NOMO-1 treated with dmso at 0.1 percent for 144 hours (cell line): ENCODE data around the gene KRT17.
"Not testable (repeated sequence)": the region's sequence is repeated elsewhere in the genome, so short reads cannot be mapped to it uniquely, and the experiment has no call there.

Experiments
- DNase-seq: peaks from one replicate; lab custom pipeline; 2025; ENCODE audit not compliant: unreplicated experiment; lab: John Stamatoyannopoulos, UW

Gene KRT17

GRCh38 chr17:41654678-41655607 is 30.6 kb upstream of the KRT17 start:
- DNase-seq, result no peak

DNA sequence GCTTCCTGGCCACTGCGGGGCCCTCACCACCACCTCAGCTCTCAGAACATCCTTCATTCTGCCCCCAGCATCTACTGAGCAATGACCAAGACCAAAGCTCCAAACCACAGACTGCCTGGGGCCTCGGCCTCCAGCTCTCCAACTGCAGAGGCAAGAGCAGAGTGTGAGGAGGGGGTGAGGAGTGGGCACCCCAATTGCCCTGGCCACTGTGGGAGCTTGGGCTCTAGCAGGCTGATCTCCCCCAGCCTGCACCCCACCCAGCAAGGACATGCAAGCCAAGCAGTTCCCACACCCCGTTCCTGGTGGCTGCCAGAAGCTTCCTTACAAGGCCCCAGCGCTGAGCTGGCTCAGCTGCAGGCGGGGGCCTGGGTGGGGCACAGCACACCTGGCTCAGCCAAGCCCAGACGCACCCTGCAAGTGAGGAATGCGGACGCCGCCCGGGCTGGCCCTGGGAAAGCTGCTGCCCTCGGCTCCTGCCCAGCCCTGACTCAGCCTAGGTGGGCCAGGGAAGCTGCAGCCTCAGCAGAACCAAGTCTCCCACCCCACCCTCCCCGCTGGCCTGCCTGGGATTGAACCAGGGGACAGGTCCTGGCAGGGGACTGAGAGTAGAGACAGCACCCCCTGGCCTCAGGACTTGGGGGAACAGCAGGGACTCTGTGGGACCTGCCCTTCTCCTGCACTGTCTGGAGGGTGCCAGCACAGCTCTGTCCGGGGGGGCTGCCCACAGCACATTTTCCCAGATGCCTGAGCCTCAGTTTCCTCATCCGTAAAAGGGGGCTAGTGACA is 29.7 kb upstream of the KRT17 start:
- DNase-seq, result no peak

GRCh38 chr17:41653421-41653820 is 29.0 kb upstream of the KRT17 start:
- no peak for DNase-seq

DNA sequence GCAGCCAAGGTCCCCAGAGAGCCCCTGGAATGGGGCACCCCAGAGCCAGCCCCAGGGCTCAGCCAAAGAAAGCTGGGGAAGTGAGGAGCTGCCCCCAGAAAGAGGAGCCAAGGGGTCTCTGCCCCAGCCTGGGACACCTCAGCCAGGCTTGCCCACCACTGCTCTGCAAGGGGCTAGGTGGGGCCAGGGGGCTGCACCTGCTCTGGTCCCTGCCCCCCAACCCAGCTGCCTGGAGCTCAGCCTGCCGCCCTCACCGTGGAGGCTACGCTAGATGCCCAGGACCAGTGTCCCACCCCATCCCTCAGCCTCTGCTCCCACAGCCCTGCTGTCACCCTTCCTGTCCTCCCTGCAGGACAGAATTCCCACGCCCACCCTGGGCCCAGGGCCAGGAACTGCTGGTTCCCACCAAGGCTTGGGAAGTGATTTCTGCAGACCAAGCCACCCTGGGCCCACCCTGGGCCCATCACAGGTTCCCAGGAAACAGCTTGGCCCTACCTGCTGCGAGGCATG is 28.1 kb upstream of the KRT17 start:
- DNase-seq, result no peak

DNA sequence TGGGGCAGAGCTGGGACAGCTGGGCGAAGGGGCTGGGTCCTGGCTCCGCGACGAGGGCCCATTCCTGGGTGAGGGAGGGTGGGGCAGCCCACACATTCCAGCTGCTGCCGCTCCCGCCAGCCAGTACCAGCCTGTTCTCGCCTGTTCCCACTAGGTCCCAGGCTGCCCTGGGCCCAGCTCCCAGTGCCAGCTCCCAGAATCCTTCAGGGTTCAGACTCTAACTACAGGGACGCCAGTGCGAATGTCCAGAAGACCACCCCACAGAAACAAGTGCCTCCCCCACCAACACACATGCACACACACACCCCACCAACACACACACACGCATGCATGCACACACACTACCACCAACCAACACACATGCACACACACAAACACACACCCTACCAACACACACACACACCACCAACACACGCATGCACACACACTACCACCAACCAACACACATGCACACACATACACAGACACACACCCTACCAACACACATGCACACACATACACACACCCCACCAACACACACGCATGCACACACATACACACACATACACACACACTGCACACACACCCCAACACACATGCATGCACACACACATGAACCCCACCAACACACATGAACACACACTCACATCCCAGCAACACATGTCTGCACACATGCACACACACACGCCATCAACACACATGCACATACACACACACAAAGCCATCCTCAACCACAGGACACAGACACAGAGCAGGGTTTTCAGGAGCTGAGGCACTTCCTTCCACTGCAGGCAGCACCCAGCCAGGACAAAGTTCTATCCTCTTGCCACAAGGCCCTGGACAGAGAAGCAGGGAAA is 27.5 kb upstream of the KRT17 start:
- no peak for DNase-seq

GRCh38 chr17:41650794-41651624 is 26.6 kb upstream of the KRT17 start:
- DNase-seq, result no peak

DNA sequence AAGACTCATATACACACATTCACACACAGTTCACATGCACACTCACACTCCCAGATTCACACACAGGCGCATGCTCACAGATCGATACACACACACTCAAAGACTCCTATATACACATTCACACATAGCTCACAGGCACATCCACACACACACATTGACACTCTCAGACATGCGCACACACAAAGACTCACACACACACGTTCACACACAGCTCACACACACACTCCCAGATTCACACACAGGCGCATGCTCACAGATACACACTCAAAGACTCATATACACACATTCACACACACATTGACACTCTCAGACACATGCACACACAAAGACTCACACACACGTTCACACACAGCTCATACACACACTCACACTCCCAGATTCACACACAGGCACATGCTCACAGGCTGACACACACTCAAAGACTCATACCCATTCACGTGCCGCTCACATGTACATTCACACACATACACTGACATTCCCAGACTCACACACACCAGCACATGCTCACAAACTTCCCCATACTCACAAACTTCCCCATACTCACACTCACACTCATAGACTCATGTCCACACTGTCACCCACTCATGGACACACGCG is 25.6 kb upstream of the KRT17 start:
- DNase-seq, result no peak

DNA sequence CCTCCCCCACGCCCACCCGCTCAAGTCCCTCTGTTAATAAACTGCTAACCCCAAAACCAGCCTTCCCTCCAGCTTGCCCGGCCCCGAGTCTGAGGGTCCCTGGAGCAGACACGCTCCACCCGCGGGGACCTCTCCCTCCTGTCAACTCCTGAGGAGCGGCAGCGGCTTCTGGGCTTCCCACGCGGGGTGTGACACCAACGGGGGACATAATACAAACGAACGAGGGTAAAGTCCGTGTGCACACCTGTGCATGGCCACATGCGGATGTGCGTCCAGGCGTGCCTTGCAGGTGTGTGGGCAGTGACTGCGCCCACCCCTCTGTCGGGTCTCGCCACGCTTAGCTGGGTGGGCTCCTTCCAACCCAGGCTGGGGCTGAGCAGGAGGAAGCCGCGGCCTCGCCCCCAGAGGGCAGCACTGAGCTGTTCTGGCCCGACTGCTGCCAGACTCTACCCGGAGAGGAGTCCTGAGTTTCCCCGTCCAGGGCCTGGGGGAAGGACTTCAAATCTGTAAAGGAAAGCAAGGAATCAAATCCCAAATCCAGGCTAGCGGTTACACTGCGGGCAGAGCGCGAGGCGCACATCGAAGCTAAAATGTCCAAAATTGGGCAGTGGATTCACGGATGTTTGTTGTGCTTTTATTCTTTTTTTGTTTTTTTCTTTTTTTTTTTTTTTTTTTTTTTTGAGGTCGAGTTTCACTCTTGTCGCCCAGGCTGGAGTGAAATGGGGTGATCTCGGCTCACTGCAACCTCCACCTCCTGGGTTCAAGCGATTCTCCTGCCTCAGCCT is 24.2 kb upstream of the KRT17 start:
- DNase-seq, result peak; percentile 19

GRCh38 chr17:41647940-41648410 is 23.6 kb upstream of the KRT17 start:
- peak; percentile 54 for DNase-seq

- no peak for DNase-seq
These were observed 22.9 kb upstream of the KRT17 start for GRCh38 chr17:41647038-41647813.

DNA sequence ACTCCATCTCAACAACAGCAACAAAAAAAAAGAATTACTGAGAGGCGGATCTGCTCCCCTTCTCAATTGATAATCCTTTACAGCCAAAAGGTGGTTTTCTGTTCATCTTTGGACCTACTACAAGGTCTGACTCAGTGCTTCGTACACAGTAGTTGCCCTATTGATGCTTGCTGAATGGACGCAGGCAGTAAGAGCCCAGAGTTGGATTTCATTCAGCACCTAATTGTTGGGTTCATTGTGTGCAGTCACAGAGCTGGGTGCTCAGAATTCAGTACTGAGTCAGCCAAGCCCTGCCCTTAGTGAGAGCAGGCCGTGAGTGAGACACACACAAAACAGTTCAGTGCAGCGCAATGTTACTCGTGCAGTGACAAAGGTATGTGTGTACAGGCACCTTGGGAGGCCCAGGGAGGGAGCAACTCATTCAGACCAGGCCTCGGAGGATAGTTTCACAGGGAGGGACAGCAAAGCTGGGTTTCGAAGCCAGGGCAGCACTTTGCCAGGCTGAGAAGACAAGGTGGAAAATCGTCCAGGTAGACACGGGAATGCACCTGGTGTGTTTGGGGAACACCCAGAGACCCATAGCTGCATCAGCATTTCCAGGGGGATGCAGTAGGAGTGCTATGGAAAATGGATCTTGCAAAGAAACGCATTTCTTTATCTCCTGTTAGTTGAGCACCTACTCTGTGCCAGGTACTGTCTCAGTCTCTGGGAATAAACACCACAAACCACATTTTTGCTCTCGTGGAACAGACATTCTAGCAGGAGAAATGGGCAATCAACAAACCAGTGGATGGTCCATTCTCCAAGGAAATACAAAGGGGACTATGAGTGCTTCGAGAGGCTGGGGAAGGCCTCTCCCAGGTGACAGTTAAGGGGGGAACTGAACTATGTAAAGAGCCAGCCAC is 18.1 kb upstream of the KRT17 start:
- no peak for DNase-seq

DNA sequence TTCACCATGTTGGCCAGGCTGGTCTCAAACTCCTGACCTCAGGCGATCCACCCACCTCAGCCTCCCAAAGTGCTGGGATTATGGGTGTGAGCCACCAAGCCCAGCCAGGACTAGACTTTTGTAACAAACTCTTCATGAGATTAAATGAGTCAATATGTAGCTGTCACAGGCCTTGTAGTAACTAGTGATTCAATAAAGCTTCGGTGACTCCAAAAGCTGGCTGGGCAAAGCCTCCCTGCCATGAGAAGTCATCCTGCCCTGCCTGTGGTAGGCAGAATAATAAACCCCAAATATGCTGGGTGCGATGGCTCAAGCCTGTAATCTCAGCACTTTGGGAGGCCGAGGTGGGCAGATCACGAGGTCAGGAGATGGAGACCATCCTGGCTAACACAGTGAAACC is 16.2 kb upstream of the KRT17 start:
- not testable (repeated sequence) for DNase-seq

DNA sequence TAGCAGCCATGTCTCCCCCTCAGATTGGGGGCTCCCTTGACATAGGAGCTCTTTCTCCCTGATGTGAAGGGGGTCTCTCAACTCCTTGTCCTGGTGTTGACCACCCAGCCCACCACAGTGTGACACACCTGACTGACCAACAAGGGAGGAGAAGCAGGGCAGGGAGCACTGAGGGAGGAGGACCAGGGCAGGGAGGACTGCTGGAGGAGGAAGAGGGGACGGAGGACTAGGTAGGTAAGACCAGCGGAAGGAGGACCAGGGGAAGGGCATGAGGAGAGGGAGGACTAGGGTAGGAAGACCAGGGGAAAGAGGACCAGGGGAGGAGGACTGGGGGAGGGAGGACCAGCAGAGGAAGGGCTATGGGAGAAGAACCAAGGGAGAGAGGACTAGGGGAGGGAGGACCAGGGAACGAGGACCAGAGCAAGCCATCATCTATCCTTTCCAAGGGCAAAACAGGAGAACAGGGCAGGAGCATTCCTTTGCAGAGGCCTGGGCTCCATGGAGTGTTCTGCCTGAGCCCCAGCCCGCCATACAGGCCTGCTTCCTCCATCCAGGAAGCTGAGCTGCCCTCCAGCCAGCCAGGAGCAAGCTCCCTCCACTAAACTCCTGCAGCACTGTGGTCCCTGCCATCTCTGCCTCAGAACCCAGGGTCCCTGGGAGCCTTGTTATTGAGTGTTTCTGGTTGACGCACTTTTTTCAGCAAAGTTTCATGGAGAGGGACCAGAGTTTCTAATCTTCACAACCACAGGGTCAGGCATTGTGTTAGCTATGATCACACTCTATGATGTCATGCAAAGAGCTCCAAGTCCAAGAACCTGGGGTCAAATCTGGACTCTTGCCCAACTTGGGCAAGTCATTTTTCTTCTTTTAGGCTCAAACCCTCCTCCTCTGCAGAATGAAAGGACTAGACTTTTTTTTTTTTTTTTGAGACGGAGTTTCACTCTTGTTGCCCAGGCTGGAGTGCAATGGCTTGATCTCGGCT is 15.4 kb upstream of the KRT17 start:
- no peak for DNase-seq

GRCh38 chr17:41638941-41639340 is 14.6 kb upstream of the KRT17 start:
- DNase-seq, result no peak

DNA sequence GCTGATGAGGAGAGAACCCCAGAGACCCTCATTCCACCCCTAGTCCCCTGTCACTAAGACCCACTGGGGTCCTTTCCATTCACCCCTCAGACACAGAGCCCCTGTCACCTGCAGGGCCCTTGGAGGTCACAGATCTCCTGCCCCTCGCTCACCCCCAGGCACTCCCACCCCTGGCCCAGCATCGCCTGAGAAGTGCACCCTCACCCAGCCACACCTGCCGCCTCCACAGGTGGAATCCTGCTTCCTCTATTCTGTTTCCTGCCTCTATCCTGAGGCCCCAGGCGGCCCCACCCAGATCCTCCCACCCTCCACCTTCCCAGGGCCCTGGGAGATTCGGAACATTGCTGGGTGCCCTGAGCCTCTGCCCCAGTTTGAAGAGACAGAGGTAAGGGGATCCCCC is 13.8 kb upstream of the KRT17 start:
- no peak for DNase-seq

GRCh38 chr17:41636652-41637051 is 12.3 kb upstream of the KRT17 start:
- DNase-seq, result no peak
